Measurements from ENCODE around the gene COPS3. TPM values are rescaled to one million over a fixed set of nuclear protein-coding genes. Genes with fewer than 3 reads are reported as not detected.
"Not testable (repeated sequence)": the region's sequence is repeated elsewhere in the genome, so short reads cannot be mapped to it uniquely, and the experiment has no call there.

Gene COPS3
- total RNA-seq, 1 experiment from 2014 or later, result 254 TPM

DNA sequence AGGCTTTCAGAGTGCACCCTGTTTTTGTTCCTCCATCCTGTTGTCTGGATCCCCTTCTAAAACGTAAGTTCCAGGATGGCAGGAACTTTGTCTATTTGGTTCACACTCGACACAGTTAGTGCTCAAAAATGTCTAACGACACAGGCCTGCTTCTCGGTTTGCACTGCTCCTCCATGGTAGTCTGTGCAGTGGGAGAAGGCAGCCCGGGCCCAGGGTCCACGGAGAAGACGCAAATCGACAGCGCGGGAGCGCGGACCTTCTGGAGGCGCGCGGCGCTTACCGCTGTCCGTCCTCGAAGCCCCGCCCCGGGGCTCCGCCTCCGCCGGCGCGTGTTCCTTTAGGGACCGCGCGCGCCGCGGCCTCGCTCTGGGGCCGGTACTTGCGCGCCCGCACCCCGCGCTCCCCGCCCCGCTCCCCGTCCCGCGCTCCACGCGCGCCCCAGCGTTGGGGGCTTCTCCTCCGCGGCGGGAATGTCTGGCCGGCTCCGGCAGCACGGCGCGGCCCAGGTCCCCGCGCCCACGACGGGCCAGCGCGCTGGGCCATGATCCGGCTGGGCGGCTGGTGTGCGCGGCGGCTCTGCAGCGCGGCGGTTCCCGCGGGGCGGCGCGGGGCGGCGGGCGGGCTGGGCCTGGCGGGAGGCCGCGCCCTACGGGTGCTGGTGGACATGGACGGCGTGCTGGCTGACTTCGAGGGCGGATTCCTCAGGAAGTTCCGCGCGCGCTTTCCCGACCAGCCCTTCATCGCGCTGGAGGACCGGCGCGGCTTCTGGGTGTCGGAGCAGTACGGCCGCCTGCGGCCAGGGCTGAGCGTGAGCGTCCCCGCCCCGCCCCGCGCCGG is 22.2 kb upstream of the COPS3 start, which contains the start of gene NT5M:
Gene NT5M (plus strand): TSS at position 364 of the 837 bp plus-strand sequence. CDS start 178 bp downstream, at position 542.
- DNase-seq (ENCODE audit: low spot score), result peak; percentile 21

DNA sequence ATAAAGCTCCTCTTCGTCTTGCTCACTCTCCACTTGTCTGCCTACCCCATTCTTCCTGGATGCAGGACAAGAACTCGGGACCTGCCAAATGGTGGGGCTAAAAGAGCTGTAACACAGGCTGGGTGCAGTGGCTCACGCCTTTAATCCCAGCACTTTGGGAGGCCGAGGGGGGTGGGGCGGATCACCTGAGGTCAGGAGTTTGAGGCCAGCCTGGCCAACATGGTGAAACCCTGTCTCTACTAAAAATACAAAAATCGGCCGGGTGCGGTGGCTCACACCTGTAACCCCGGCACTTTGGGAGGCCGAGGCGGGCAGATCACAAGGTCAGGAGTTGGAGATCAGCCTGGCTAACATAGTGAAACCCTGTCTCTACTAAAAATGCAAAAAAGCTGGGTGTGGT is 20.6 kb upstream of the COPS3 start:
- DNase-seq (ENCODE audit: low spot score), result not testable (repeated sequence)

DNA sequence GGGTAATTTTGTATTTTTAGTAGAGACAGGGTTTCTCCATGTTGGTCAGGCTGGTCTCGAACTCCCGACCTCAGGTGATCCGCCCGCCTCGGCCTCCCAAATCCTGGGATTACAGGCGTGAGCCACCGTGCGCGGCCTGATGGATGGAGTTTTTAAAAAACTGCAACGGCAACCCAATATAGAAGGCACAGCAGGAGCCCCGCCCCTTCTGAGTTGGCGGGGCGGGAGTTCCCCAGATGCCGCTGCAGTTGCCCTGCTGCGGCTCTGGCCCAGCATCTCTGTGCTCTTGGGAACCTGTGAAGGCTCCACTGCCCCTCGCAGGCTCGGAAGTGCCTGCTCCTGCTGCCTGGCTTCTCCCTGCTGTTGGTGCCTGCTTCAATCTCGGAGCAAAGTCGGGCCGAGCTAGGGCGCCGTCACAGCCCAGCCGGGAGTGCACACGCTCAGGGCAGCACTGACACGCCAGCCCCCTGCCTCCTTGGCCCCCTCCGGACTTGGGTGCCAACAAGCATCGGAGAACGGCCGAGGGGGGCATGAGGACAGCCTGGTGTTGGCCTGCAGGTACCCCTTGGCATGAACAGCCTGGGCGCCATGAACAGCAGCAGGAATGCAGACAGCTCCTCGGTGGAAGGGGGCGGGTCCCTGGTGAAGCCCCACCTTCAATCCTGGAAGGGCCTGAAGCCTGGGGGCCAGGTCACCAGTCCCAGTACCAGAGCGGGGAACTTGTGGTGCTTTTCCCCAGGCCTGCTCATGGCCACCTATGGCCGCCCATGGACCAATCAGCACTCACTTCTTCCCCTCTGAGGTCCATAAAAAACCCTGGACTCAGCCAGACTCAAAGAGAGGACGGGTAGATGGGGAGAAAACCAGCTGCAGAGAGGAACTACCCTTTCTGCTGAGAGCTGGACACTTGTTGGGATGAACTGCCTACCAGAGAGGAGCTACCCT is 19.9 kb upstream of the COPS3 start:
- no peak for DNase-seq (ENCODE audit: low spot score)

DNA sequence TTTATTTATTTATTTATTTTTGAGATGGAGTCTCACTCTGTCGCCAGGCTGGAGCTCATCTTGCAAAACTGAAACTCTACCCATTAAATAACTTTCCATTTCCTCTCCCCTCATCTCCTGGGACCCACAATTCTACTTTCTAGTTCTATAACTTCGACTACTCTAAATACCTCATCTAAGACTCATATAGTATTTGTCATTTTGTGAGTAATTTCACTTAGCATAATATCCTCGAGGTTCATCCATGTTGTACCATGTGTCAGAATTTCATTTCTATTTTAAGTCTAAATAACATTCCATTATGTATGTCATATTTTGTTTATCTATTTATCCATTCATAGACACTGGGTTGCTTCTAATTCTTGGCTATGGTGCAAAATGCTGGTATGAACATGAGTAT is 17.1 kb upstream of the COPS3 start:
- no peak for DNase-seq (ENCODE audit: low spot score)

DNA sequence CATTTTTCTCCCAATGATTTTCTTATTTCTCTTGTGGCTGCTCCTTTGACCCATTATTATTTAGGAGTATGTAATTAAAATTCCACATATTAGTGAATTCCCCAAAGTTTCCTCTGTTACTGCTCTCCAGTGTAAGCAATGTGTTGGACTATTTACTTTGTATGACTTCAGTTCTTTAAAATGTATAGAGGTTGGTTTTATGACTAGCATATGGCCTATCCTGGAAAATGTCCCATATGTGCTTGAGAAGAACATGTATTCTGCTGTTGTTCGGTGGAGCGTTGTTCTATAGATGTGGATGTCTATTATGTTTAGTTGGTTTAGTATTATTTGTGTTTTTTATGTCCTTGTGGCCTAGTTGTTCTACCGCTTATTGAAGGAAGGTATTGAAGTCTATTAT is 16.2 kb upstream of the COPS3 start:
- DNase-seq (ENCODE audit: low spot score), result no peak

DNA sequence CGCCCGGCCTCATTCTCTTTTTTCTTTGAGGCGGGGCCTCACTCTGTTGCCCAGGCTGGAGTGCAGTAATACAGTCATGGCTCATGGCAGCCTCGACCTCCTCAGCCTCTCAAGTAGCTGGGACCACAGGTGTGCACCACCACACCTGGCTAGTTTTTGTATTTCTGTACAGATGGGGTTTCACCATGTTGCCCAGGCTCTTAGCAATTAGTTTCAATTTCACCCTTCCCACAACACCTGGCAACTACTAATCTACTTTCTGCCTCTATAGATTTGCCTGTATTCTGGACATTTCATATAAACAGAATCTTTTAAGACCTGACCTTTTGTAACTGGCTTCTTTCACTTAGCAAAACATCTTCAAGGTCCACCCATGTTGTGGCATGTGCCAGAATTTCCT is 14.1 kb upstream of the COPS3 start:
- DNase-seq (ENCODE audit: low spot score), result no peak

DNA sequence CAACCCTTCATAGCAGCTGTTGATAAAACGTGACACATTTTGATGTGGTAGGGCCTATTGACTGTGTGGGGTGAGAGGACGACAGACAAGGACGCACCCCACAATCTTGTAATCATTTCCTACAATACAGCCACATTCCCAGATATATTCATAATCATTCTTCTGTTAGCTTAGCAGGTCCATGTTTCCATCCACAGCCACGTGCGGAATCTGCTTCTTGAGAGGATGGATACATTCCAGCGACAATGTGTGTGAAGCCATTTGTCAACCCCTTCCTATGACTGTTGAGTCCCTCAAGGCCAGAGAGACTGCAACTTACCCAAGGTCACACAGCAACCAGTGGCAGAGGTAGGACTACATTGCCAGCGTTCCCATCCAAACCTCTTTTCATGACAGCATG is 8.7 kb upstream of the COPS3 start:
- no peak for DNase-seq (ENCODE audit: low spot score)

DNA sequence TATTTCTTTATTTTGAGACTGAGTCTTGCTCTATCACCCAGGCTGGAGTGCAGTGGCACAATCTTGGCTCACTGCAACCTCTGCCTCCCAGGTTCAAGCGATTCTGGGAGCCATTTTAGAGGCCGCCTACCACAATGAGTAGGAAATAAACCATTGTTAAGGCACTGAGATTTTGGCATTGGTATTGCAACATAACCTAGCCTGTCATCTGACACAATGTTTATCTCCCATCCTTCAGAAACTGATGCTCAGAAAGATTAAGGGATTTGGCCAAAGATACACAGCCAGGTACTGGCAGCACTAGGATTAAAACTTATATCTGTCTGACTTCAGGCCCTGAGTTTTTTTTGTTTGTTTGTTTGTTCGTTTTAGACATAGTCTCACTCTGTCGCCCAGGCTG is 8.0 kb upstream of the COPS3 start:
- DNase-seq (ENCODE audit: low spot score), result no peak

DNA sequence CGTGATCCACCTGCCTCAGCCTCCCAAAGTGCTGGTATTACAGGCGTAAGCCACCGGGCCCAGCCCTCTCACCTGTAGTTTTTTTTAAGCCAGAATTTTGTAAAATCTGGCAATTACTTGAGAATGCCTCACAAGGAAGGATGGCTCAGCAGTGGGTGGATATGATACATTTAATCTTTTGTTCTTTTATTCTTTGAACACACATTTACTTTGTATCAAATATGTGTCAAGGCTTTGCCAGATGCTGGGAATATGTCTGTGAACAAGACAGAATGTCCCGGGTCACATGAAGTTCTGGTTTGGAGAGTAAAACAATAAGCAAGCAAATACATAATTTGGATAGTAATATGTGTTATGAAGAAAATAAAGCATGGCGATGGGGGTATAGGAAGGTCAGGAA is 4.9 kb upstream of the COPS3 start:
- DNase-seq (ENCODE audit: low spot score), result no peak

DNA sequence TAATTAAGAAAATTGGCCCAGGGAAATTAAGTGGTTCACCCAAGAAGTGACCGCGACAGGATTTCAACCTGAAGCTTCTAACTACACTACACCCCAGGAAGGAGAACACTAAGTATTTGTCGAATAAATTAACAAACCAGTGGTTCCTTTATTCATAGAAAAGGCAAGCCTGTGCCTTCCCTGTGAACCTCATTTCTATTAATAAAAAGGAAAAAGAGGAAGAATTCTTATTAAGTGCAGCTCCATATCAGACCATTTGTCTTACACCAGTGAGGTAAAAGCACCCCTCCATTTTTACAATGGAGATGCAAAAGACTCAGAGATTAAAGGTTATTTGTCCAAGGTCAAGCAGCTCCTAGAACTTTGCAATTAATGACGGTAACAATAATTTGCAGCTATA is 1.7 kb downstream of the COPS3 start:
- DNase-seq (ENCODE audit: low spot score), result no peak

DNA sequence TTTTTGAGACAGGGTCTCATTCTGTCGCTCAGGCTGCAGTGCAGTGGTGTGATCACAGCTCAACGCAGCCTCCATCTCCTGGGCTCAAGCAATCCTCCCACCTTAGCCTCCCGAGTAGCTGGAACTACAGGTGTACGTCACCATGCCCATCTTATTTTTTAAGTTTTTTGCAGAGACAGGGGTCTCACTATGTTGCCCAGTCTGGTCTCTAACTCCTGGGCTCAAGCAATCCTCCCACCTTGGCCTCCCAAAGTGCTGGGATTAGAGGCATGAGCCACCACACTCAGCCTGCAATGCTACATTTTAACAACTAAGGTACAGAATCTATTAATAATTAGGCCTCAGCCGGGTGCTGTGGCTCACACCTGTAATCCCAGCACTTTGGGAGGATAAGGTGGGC is 3.6 kb downstream of the COPS3 start:
- DNase-seq (ENCODE audit: low spot score), result not testable (repeated sequence)

DNA sequence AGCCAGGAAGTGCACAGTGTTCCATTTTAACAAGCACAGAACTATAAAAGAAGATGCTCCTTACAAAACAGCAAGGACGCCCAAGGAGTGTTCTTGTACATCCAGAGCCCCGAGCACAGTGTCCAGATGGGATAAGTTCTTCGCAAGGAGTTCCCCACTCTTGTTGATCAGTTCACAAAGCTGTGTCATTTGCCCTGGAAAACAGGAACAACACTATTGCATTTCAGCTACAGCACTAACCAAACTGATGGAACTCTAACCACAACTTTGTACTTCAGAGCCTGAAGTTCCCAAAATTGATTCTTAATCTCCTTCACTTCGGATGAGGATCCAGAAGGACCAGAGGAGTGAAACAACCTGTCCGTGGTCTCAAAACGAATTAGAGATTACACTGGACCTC is 5.1 kb downstream of the COPS3 start:
- no peak for DNase-seq (ENCODE audit: low spot score)

DNA sequence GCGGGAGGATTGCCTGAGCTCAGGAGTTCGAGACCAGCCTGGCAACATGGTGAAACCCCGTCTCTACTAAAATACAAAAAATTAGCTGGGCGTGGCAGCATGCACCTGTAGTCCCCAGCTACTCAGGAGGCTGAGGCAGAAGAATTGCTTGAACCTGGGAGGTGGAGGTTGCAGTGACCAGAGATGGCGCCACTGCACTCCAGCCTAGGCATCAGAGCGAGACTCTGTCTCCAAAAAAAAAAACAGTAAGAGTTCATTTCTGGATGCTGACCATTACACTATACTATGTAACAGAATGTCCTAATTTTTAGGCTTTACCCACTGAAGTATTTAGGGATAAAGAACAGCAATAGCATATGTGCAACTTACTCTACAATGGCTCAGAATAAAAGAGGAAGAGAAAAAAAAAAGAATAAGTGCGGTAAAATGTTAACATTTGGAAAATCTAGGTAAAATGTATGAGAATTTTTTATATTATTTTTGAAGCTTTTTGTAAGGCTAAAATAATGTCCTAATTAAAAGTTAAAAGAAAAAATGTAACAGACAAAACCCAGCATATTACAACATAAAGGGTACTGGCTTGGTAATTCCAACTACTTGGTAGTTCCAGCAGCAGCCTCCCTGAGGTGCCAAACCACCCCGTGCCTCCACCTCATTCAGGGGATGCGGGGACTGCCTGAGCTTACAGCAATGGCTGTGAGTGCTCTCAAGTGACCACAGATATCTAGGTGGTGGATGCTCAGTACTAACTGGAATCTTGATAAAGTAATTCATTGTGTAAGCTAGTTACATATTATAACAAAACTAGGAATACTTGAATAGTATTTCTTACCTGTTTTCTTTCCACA is 10.9 kb downstream of the COPS3 start:
- DNase-seq (ENCODE audit: low spot score), result no peak

DNA sequence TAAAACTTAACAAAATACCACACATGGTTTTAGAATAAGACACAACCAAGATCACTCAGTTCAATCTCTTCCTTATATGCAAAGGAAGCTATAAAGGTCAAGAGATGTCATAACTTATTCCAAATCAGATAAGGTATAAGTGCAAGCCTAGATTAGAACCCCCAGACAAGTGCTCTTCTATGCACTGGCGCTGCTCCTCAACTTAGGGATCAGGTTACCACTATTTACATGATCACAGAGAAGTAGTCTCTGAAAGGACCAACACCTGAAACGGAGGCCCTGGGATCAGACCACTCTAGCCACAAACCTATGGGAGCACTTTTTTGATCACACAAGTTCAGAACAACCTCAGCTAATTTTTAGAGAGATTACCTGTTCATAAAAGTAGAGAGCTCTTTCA is 16.6 kb downstream of the COPS3 start:
- no peak for DNase-seq (ENCODE audit: low spot score)

DNA sequence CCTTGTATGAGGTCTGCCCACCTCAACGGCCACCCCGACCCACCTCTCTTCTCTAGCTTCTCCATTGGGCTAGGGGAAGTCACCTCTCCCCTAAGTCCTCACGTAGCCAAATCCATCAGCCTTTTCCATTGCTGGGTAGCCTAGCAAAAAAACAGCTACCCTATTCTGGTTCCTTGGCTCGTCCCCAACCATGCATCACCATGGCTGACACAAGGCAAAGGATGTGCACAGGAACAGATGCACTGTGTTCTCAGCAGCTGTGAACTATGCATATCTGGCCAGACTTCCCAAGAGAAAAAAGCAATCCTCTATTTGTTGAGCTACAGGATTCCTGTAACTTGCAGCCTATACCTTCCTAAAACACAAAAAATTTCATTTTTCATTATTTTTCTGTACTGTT is 22.0 kb downstream of the COPS3 start:
- no peak for DNase-seq (ENCODE audit: low spot score)

DNA sequence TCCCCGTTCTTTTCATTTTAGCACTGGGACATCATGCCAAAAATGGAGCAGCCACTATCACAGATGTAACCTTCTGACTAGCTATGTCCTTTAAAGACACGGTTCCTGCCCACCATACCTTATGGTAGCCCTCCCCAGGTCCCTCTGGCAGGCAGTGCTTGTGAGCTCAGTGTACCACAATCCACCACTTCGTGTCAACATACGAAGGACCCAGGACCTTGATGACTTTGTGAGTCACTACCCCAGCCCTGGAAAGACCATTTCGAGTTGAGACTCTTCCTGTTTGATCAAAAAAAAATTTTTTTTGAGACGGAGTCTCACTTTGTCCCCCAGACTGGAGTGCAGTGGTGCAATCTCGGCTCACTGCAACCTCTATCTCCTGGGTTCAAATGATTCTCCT is 23.0 kb downstream of the COPS3 start:
- DNase-seq (ENCODE audit: low spot score), result no peak

DNA sequence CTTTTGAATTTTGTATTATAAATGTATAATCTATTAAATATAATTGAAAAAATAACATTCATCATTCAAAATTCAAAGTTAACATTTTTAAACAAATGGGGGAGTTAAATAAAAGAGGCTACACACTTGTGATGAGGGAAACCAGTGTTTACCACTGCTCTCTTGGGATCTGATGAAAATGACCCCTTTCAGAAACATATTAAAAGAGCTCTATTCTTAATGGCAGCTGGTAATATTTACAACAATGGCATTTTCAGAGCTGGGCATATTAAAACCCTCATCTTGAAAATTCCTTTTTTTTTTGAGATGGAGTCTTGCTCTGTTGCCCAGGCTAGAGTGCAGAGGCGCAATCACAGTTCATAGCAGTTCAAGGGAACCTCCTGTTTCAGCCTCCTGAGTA is 24.7 kb downstream of the COPS3 start:
- no peak for DNase-seq (ENCODE audit: low spot score)

DNA sequence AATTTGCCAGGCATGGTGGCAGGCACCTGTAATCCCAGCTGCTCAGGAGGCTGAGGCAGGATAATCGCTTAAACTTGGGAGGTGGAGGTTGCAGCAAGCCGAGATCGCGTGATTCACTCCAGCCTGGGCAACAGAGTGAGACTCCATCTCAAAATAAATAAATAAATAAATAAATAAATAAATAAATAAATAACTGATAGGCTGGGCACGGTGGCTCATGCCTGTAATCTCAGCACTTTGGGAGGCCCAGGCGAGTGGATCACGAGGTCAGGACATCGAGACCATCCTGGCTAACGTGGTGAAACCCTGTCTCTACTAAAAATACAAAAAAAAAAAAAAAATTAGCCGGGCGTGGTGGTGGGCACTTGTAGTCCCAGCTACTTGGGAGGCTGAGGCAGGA is 25.4 kb downstream of the COPS3 start:
- not testable (repeated sequence) for DNase-seq (ENCODE audit: low spot score)

DNA sequence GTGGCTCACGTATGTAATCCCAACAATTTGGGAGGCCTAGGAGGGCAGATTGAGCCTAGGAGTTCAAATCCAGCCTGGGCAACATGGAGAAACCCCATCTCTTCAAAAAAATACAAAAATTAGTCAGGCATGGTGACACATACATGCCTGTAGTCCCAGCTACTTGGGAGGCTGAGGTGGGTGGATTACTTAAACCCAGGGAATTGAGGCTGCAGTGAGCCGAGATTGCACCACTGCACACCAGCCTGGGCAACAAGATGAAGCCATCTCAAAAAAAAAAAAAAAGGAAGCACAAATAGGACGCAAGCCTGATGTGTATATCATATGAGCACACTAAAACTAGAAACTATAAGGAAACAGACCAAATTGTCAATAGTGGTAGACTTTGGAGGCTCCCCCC is 27.0 kb downstream of the COPS3 start:
- DNase-seq (ENCODE audit: low spot score), result no peak

DNA sequence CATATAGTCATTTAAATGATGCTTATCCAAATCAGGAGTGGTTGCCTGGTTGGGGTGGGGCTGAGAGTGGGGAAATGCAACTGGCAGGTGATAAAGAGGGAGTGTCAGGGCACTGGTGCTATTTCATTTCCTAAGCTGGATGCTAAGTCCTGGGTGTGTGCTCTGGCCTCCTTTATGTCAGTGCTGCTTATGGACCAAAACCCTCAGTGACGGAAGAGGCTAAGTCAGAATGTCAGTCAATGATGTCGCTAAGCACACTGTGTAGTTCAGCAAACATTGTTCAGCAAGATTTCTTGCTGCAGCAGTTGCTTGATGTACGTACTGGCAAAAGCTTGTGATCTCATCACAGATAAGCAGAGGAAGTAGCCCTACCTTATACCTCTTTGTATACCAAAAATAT is 27.6 kb downstream of the COPS3 start:
- no peak for DNase-seq (ENCODE audit: low spot score)

DNA sequence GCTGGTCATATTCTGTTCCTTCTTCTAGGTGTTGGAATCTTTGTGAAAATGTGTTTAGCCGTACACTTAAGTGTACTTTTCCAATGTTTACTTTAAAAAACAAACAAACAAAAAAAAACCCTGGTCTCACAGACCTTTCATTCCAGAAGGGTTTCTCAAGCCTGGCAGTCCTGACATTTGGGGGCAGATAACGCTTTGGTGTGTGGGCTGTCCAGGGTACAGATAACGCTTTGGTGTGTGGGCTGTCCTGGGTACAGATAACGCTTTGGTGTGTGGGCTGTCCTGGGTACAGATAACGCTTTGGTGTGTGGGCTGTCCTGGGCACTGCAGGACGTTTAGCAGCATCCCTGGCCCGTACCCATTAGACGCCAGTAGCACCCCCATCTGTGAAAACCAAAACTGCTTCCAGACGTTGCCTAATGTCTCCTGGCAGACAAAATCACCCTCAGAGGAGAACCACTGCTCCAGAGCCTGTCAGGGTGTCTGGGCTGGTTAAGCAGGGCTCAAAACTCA is 28.8 kb downstream of the COPS3 start:
- no peak for DNase-seq (ENCODE audit: low spot score)

DNA sequence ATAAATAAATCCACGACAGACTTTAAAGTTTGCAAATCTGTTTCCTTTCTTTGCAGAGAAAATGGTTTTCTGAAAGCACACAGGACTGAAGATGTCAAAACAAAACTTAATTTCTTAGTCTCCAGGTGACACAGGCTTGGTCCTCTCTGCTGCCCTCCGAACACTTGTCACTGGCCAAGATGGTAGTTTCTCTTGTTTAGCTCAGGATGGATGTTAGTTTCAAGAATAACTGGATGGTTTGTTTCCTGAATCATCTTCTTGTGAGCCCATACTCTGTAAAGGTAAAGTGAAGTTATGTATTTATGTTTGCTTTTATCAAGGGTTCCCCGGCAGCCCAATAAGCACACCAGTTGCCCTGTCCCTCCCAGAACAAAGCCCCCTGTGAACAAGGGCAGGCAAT is 34.2 kb downstream of the COPS3 start:
- DNase-seq (ENCODE audit: low spot score), result no peak

Data from H4 (cell line).